Thoracic aorta (tissue), 2 donors: ENCODE results near the gene CEP68. TPM values are rescaled to one million over a fixed set of nuclear protein-coding genes. Genes with fewer than 3 reads are reported as not detected.
"Not testable (repeated sequence)": the region's sequence is repeated elsewhere in the genome, so short reads cannot be mapped to it uniquely, and the experiment has no call there.

Experiments used
- ATAC-seq: fragments of 150-250 bp; one replicate; pipeline ENCODE4 v1.8.0; 2017; ENCODE audit warnings: low read depth; ENCODE audit not compliant: insufficient number of reproducible peaks, low FRiP score
- DNase-seq: peaks from one replicate; pipeline ENCODE4 v3.0.0-alpha.2; 2020; ENCODE audit warnings: low spot score
- H3K27ac ChIP-seq, 2 donors: fragments of 200-600 bp; sonication (generic); 1 replicate in 1 of 2; 2 replicates in 1 of 2; pipeline ENCODE4 v1.5.1; 2016; ENCODE audit warnings: mild to moderate bottlenecking in 2 of 2, moderate library complexity in 2 of 2
- H3K27me3 ChIP-seq: fragments of 200-600 bp; sonication (generic); replicated peaks from 2 replicates; pipeline ENCODE4 v1.6.0; 2016; ENCODE audit warnings: mild to moderate bottlenecking; ENCODE audit not compliant: insufficient read depth
- H3K36me3 ChIP-seq: fragments of 200-600 bp; sonication (generic); one replicate; pipeline ENCODE4 v1.5.1; 2016
- H3K4me1 ChIP-seq, 2 donors: fragments of 200-600 bp; sonication (generic); 1 replicate in 1 of 2; 2 replicates in 1 of 2; pipeline versions ENCODE4 v1.5.1 to v1.6.0; 2016; ENCODE audit warnings: low read depth in 2 of 2, mild to moderate bottlenecking in 1 of 2; ENCODE audit not compliant: control insufficient read depth in 1 of 2
- H3K4me3 ChIP-seq: fragments of 200-600 bp; sonication (generic); 2 replicates; pipeline ENCODE4 v1.5.1; 2016; ENCODE audit warnings: mild to moderate bottlenecking
- H3K9me3 ChIP-seq: fragments of 200-600 bp; sonication (generic); 2 replicates; pipeline ENCODE4 v1.5.1; 2016
- total RNA-seq, 2 donors: library from RNA; depleted of rRNA; stranded (reverse); fragments of >200 nt; gene quantifications; one replicate each; pipeline versions ENCODE4 v1.1.0 to v1.2.3, GENCODE V29; 2016
- TF ChIP-seq, protein P1 (sequence below): fragments of 200-600 bp; sonication (generic); IDR thresholded peaks from one replicate; pipeline ENCODE4 v1.5.1; 2019; ENCODE audit warnings: antibody characterized with exemption

The CEP68 gene
- total RNA-seq, 2 donors from 2014 or later, result 28.8 to 31.3 TPM

DNA sequence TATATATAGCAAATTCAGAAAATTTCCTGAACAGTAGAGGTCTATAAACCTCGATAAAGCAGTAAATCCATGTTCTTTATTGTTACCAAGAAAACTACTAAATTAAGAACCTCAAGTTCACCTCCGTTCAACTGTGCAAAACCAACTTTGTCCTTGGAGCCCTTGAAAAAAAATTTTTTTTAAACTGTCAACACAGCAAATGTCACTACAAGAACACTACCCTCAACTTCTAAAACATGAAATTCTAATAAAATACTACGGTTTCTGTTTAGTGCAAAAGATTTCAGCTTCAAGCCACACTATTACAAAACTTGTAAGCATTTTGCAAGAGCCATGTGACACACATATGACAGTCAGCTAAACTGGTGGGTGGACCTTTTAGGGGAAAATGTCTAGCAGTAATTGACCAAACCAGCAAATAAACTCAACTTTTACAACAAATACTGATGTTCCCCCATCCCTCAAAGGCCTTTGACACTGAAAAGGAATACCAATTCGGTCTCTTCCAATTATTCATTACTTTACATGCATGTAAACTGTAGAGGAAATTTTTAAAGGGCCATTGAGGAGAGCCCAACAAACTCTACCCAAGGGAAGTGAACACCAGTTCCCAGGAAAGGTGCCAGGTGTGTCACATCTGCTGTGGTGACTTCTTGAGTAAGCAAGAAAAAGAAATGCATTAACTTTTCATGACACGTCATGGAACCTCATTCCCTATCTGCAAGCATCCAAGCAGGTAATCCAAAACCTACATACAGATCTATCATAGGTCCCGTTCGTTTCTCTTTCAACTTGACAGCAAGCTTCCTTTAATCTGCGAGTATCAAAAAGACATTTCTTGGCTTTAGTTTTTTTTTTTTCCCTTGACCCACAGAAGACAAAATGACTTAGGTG lies 72.3 kb downstream of the CEP68 start:
- H3K4me1 ChIP-seq, result peaks cover 50 to 61% of the 10 kb centered on the region in 2 donors
- H3K27me3 ChIP-seq, result no peaks in the 10 kb centered on the region
- DNase-seq (no peak), ATAC-seq (no peak)
- H3K27ac ChIP-seq, result peak overlapping the region; percentile 98 to 99
- TF ChIP-seq, protein P1, sequence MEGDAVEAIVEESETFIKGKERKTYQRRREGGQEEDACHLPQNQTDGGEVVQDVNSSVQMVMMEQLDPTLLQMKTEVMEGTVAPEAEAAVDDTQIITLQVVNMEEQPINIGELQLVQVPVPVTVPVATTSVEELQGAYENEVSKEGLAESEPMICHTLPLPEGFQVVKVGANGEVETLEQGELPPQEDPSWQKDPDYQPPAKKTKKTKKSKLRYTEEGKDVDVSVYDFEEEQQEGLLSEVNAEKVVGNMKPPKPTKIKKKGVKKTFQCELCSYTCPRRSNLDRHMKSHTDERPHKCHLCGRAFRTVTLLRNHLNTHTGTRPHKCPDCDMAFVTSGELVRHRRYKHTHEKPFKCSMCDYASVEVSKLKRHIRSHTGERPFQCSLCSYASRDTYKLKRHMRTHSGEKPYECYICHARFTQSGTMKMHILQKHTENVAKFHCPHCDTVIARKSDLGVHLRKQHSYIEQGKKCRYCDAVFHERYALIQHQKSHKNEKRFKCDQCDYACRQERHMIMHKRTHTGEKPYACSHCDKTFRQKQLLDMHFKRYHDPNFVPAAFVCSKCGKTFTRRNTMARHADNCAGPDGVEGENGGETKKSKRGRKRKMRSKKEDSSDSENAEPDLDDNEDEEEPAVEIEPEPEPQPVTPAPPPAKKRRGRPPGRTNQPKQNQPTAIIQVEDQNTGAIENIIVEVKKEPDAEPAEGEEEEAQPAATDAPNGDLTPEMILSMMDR, result no peak
- peak overlapping the region; percentile 91 for H3K4me3 ChIP-seq
- H3K36me3 ChIP-seq, result no peaks in the 10 kb centered on the region
- H3K9me3 ChIP-seq, result no peaks in the 10 kb centered on the region

- Histone ChIP-seq H3K4me1 (peaks cover 41 to 53% of the 10 kb centered on the region in 2 donors), H3K4me3 (peak overlapping the region; percentile 91), H3K27me3 (no peaks in the 10 kb centered on the region), H3K9me3 (no peaks in the 10 kb centered on the region), H3K36me3 (no peaks in the 10 kb centered on the region), H3K27ac (peak overlapping the region; percentile 98 to 99)
- no peak for DNase-seq
- TF ChIP-seq, protein P1, result no peak
- ATAC-seq, result peak; percentile 22
Measured at GRCh38 chr2:65129286-65129825, 73.1 kb downstream of the CEP68 start.

DNA sequence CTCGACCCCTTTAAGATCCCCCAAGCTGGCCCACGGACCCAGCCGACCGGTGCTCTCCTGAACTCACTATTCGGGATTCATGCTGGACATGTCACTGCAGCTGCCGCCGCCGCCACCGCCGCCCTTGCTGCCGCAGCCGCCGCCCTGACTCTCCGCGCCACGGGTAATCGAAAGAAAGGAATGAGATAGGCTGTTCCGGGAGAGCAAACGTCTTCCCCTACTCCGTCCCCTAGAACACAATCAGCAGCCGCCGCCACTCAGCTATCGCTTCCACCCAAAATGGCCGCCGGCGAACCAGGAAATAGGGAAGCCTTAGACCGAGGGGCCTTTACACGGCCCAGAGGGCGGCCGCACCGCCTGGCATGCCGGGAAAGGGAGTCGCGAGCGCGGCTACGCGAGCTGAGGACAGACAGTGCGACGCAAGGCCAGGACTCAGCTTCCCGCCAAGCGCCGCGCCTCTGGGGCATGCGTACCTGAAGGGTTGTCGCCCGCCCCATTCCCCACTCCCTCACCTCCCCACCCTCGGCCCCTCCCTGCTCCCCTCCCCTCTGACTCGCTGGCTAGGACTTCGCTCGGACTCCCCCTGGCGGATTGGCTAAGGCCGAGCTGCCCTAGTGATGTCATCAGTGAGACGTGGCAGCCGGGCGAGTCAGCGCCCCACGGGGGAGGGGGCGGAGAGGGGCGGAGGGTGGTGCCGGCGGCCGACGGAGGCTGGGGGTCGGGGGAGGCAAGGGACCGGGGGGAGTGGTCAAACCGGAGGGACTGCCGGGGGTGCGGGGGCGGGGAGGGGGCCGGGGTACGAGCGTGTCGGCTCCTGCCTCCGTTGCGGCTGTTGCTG lies 73.8 kb downstream of the CEP68 start, which contains the start of gene RAB1A:
Gene RAB1A (minus strand): TSS at position 281 of the 838 bp plus-strand sequence. CDS start 191 bp downstream, at position 90.
- DNase-seq, result peak; percentile 99
- H3K4me3 ChIP-seq, result peak within 1 kb of the TSS; percentile 91
- H3K4me1 ChIP-seq, result peaks cover 34 to 46% of the 10 kb centered on the region in 2 donors
- H3K36me3 ChIP-seq, result no peaks in the 10 kb centered on the region
- peak within 1 kb of the TSS; percentile 98 to 99 for H3K27ac ChIP-seq
- TF ChIP-seq, protein P1, result peak; percentile 31
- ATAC-seq, result peak; percentile 89
- H3K27me3 ChIP-seq, result no peaks in the 10 kb centered on the region
- H3K9me3 ChIP-seq, result no peaks in the 10 kb centered on the region

DNA sequence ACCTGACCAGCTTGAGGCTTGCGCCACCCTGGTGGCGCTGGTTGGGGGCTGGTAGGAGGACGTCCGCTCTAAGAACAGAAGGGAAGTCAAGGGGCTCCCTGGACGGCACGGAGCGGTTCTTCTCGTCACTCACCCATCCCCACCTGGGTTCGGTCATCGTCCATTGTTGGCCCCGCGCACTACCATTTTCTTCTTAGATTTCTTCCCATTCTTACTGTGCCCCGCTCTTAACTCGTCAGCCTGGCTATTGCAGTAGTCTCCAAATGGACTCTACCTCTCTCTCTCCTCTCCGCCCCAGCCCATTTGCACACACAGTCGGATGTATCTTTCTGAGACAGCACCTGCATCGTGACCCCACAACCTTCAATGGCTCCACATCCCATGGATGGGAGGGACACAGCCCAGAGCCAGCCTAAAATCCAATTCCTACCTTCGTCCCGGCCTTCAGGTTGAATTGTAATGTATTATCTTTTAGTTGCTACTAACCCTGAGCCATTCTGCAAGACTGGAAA lies 74.5 kb downstream of the CEP68 start:
- ATAC-seq (peak; percentile 34), DNase-seq (peak; percentile 10)
- peak overlapping the region; percentile 70 to 98 for H3K27ac ChIP-seq
- no peaks in the 10 kb centered on the region for H3K9me3 ChIP-seq
- H3K4me3 ChIP-seq, result peak overlapping the region; percentile 91
- H3K27me3 ChIP-seq, result no peaks in the 10 kb centered on the region
- peaks cover 28 to 39% of the 10 kb centered on the region in 2 donors for H3K4me1 ChIP-seq
- TF ChIP-seq, protein P1, result peak; percentile 6
- no peaks in the 10 kb centered on the region for H3K36me3 ChIP-seq

GRCh38 chr2:65132930-65133329 lies 76.7 kb downstream of the CEP68 start:
- H3K27me3 ChIP-seq, ATAC-seq, H3K36me3 ChIP-seq, H3K9me3 ChIP-seq, H3K27ac ChIP-seq, H3K4me3 ChIP-seq, DNase-seq: not testable (repeated sequence)
- H3K4me1 ChIP-seq, result peaks cover 7 to 17% of the 10 kb centered on the region in 2 donors
